Astrocyte (in vitro differentiated cells and primary cell): ENCODE measurements around the gene STX7.

Source experiments
- EZH2 ChIP-seq: IDR thresholded peaks from 2 replicates; pipeline ENCODE4 v1.6.1; 2012; ENCODE audit warnings: mild to moderate bottlenecking, low read length, inconsistent platforms; ENCODE audit not compliant: insufficient read depth
- TF ChIP-seq, protein P1 (sequence below): IDR thresholded peaks from 2 replicates; pipeline ENCODE4 v1.5.1; 2011; ENCODE audit warnings: low read depth, mild to moderate bottlenecking, inconsistent platforms, low read length, moderate library complexity; ENCODE audit not compliant: insufficient read depth

DNA sequence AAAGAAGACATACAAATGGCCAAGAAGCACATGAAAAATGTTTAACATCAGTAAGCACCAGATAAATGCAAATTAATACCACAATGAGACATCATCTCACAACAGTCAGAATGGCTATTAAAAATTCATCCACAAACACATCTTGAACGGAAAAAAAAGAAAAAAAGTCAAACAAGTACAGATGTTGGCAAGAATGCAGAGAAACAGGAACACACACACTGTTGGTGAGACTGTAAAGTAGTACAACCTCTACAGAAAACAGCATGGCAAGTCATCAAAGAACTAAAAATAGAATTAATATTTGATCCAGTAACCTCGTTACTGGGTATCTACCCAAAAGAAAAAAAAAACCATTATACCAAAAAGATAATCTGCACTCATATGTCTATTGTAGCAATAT lies 6.5 kb downstream of the STX7 start:
- TF ChIP-seq, protein P1, sequence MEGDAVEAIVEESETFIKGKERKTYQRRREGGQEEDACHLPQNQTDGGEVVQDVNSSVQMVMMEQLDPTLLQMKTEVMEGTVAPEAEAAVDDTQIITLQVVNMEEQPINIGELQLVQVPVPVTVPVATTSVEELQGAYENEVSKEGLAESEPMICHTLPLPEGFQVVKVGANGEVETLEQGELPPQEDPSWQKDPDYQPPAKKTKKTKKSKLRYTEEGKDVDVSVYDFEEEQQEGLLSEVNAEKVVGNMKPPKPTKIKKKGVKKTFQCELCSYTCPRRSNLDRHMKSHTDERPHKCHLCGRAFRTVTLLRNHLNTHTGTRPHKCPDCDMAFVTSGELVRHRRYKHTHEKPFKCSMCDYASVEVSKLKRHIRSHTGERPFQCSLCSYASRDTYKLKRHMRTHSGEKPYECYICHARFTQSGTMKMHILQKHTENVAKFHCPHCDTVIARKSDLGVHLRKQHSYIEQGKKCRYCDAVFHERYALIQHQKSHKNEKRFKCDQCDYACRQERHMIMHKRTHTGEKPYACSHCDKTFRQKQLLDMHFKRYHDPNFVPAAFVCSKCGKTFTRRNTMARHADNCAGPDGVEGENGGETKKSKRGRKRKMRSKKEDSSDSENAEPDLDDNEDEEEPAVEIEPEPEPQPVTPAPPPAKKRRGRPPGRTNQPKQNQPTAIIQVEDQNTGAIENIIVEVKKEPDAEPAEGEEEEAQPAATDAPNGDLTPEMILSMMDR: no peak
- TF ChIP-seq EZH2: no peak
